ENCODE results near the gene THOC1. TPM values are rescaled to one million over a fixed set of nuclear protein-coding genes. Genes with fewer than 3 reads are reported as not detected.
"Not testable (repeated sequence)": the region's sequence is repeated elsewhere in the genome, so short reads cannot be mapped to it uniquely, and the experiment has no call there.

THOC1 gene, protein sequence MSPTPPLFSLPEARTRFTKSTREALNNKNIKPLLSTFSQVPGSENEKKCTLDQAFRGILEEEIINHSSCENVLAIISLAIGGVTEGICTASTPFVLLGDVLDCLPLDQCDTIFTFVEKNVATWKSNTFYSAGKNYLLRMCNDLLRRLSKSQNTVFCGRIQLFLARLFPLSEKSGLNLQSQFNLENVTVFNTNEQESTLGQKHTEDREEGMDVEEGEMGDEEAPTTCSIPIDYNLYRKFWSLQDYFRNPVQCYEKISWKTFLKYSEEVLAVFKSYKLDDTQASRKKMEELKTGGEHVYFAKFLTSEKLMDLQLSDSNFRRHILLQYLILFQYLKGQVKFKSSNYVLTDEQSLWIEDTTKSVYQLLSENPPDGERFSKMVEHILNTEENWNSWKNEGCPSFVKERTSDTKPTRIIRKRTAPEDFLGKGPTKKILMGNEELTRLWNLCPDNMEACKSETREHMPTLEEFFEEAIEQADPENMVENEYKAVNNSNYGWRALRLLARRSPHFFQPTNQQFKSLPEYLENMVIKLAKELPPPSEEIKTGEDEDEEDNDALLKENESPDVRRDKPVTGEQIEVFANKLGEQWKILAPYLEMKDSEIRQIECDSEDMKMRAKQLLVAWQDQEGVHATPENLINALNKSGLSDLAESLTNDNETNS
- 27.5 TPM for total RNA-seq

DNA sequence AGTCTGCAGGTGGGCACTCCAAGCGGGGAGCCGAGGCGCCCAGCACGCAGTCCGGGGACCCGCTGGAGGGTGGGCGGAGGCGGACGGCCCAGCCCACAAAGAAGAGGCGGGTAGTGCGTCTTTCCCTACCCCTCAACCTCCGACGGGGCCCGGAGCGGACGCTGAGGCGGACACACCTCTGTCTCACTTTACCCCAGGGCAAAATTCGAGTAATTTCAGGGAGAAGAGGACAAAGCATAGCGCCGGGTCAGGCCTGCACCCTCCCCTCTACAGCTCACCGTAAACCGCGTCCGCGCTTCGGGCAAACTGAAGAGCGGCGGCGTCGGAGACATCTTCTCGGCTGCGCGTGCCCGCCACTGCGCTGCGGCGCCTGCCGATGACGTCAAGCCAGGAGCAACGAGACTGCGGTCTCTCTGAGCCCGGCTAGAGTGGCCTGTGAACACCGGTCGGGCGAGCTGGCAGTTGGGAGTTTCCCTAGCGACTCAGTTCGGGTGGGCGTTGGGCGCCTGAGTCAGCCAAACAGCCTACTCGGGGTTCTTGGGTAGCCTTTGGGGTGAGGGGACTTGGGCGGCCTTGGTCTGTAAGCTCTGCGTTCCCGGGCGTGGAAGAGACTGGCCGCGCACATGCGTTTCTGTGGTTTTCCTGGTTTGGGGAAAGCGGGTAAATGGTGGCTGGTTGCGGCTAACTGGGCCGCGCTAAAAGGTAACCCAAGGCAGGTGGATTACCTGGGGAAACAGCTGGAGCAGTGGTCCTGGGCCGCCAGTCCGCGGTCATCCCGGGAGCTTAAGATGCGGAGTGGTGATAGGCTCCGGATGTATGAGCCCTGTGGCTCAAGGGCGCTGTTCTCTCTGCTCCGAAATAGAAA lies at the start of gene THOC1:
Gene THOC1 (minus strand): TSS at position 360 of the 865 bp plus-strand sequence. CDS start 28 bp downstream, at position 332.
- peak; percentile 94 for DNase-seq (ENCODE audit: low spot score)

GRCh38 chr18:317618-318017 lies 49.8 kb upstream of the THOC1 start:
- DNase-seq (ENCODE audit: low spot score), result no peak

DNA sequence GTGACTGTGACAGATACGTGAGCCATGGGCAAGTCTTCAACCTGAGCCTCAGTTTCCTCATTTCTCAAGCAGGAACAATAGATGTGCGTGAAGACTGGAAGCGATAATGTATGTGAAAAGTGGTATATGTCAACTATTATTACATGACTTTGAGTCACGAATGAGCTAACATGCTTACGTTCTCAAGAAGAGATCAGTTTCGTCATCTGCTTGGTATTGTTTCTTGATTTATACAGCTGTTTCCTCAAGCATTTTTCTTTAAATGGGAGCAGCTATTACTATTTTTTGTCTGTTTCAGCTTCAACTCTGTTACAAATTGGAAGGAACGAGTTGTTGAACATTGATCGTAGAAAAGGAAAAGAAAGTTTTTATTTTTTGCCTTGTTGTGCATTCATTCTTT lies 48.5 kb upstream of the THOC1 start:
- no peak for DNase-seq (ENCODE audit: low spot score)

DNA sequence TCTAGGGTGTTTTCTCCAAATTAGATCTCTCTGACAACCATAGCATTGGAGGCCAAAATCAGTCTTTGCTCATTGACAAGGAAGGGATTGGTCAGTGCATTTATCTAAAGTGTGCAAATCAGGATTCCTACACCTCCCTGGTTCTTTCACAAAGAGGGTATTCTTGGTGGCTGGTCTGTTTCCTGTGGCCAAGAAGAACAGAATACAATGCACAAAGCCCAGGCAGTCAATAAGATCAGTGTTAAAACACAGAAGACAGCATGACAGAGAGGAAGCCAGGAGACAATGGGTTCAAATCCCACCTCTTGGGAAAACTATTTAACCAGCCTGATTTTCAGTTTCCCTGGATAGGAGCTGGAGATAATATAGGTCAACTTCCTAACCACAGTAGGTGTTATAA lies 46.1 kb upstream of the THOC1 start:
- DNase-seq (ENCODE audit: low spot score), result no peak

DNA sequence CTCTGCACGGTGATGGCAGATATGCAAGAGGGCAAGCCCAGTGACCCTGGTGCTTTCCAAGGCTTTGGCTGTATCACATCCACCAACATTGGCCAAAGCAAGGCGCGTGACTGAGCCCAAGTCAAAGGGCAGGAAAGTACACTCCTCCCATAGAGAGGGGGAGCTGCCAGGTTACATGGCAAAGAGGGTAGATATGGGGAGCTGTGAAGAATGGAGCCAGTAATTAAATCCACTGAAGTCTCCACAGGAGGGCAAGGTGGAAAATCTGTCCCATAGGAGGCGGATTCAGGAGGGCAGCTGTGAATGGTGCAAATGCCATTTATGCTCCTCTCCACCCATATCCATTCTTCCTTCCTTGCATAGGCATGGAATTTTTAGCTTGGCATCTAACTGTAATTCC lies 44.6 kb upstream of the THOC1 start:
- no peak for DNase-seq (ENCODE audit: low spot score)

DNA sequence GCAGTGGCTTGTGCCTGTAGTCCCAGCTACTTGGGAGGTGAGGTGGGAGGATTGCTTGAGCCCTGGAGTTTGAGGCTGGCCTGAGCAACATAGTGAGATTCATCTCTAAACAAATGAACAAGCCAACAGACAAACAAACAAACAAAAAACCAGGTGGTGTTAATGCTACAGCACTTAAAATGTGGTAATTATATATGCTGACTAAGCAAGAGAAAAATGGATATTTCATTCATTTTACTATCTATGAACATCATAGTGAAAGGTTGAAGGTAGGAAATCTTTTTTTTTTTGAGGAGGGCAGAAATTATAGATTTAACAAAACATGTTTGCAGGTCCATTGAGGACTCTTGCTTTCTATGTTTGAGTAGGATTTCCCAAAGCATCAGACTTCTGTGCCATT lies 42.2 kb upstream of the THOC1 start:
- no peak for DNase-seq (ENCODE audit: low spot score)

DNA sequence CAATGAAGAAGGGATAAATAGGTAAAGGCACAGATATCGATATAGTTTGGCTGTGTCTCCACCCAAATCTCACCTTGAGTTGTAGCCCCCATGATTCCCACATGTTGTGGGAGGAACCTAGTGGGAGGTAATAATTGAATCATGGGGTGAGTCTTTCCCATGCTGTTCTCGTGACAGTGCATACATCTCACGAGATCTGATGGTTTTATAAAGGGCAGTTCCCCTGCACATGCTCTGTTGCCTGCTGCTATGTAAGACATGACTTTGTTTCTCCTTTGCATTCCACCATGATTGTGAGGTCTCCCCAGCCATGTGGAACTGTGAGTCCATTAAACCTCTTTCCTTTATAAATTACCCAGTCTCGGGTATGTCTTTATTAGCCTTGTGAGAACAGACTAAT lies 40.2 kb upstream of the THOC1 start:
- not testable (repeated sequence) for DNase-seq (ENCODE audit: low spot score)

DNA sequence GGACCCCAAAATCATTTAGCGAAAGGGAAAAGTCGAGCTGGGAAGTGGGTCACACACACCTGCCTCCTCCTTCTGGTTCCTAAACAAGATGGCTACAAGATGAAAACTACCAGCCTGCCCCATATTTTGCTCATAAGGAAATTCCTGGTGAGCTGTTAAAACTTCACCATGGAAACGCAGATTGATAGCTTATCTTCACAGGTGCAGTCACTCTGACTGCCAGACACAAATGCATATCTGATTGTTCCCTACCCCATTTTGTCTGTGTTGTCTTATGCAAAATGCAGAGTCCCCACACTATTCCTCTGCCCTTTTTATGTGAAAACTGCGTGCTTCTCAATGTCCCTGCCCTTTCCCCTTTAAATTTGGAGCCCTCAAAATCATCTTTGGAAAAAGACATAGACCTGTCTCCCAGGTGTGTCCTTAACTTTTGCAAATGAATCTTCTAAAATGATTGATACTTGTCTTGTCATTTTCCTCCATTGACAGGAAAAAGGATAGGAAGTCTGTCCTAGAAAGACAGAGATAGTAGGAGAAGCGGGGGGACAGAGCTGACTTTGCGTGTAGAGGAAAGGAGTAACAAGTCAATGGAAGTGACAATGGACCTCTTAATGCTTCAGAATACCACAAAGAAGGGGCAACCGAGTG lies 38.9 kb upstream of the THOC1 start:
- DNase-seq (ENCODE audit: low spot score), result no peak

GRCh38 chr18:305003-305501 lies 37.2 kb upstream of the THOC1 start:
- no peak for DNase-seq (ENCODE audit: low spot score)

DNA sequence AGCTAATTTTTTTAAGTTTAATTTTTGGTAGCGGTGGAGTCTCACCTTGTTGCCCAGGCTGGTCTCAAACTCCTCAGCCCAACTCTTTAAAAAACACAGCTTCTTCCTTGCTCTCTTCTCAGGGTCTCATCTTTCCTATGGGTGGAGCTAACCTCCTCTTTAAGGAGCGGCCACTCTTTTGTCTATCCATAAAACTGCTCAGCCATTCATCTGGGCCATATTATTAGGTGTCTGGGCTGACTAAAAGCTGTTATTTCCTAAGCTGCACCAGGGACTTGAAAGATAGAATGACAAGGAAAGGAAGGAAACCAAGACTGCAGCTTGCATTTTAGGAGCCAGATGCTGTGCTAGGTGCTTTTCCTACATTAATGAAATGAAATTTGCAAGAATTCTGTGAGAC lies 35.8 kb upstream of the THOC1 start:
- no peak for DNase-seq (ENCODE audit: low spot score)

- DNase-seq (ENCODE audit: low spot score), result no peak
Measured at GRCh38 chr18:303011-303410, 35.2 kb upstream of the THOC1 start.

DNA sequence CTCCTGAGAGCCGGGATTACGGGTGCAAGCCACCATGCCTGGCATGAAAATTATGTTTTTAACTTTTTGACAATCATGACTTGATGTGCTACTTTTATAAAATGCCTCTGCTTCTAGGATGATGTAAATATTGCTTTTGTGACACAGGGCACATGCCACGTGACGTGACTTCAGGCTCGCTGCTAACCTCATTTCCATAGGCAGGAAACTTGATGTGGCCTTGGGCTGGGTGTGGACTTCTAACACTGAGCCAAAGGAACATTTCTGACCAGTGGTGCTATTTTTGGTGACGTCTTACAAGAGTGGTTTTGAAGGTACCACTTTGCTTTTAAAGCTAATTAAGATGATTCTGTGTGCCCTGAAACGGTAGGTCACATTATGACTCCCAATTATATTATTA lies 34.2 kb upstream of the THOC1 start:
- DNase-seq (ENCODE audit: low spot score), result no peak

DNA sequence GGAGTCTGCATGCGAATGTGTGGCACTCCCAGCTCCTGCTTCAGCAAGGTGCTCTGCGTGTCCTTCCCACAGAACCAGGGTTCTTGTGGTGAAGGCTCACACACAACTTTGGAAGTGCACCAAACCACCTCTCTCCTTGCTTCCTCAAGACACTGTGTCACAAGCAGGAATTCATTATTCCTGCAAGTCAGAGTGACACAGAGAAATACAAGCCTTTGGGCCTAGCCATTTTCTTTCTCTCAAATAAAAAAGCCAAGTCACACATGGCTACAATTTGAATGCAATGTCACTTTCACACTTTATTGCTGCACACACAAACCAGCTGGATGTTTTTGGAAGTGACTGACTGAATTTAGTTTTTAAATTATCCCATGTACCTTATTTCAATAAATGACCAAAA lies 30.1 kb upstream of the THOC1 start:
- DNase-seq (ENCODE audit: low spot score), result no peak

- DNase-seq (ENCODE audit: low spot score), result no peak
Measured at GRCh38 chr18:295756-296490, 28.1 kb upstream of the THOC1 start.

GRCh38 chr18:294566-294965 lies 26.7 kb upstream of the THOC1 start:
- no peak for DNase-seq (ENCODE audit: low spot score)

GRCh38 chr18:293536-293935 lies 25.7 kb upstream of the THOC1 start:
- DNase-seq (ENCODE audit: low spot score), result no peak

DNA sequence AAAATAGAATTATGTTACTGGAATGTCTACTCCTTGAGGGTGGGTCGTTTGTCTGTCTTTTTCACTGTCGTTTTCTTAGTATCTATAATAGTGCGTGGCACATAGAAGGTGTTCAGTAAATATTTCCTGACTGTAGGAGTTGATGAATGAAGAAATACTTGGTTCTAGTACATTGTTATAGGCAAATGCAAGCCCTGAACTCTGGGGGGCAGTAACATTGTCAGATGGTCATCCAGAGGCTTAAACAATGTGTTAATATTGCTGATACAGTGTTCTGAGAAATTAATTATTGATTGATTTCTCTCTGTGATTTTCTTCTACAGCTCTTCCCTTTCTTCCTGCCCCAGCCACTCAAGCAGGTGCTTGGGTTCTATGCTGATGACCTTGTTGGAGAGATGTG lies 24.4 kb upstream of the THOC1 start:
- no peak for DNase-seq (ENCODE audit: low spot score)

- DNase-seq (ENCODE audit: low spot score), result not testable (repeated sequence)
Measured at GRCh38 chr18:289970-290369, 22.1 kb upstream of the THOC1 start.

GRCh38 chr18:289026-289425 lies 21.2 kb upstream of the THOC1 start:
- DNase-seq (ENCODE audit: low spot score), result no peak

DNA sequence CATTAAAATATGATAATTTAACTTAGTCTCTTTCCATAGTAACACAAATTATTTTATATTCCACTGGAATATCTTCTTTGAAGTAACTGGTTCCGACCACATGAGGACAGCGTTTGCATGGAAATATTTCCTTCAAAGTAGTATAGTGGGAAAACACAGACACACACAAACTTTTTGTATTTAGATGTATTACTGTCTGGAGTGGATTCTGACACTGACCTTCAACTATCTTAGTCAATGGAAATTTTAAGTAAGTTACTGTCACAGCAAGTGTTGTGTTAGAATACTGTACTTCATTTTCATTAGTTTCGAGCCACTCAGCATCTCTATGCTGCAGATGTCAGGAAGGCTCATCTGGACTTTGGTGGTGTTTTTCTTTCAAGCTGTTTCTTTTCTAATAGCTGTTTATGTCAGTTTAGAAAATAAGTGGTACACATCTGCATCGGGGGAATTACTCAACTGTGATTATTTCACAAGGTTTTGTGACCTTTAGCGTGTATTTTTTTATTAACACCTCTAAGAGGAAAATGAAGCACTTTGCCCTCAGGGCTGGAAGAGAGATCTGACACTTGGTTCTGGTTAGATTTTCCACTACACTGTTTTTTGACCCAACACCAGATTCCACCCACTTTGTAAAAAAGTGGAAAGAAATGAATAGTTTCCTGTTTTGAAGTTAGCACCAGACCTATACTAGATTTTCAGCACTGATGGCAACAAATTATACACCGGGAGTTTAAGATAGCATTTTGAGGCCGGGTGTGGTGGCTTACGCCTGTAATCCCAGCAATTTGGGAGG lies 18.9 kb upstream of the THOC1 start:
- no peak for DNase-seq (ENCODE audit: low spot score)
